IMR-90 (cell line): ENCODE measurements around the gene CTRB1. TPM values are rescaled to one million over a fixed set of nuclear protein-coding genes. Genes with fewer than 3 reads are reported as not detected.

ENCODE experiments used
- ATAC-seq: fragments of 200-7000 bp; cut with Tn5 transposase; 2 replicates; pipeline ENCODE4 v1.9.1; 2020; ENCODE audit warnings: low read depth, mild to moderate bottlenecking, moderate library complexity
- BruUV-seq: library from RNA; stranded (reverse); fragments of 400-500 nt; replicated peaks from 2 replicates; lab custom pipeline; 2021; lab: Mats Ljungman, UMichigan
- CTCF ChIA-PET: fragments of 300-600 bp; formaldehyde crosslinking; extraction: SDS; loops from one replicate; lab custom pipeline; 2021; ENCODE audit warnings: antibody characterized with exemption; lab: Yijun Ruan, JAX
- POLR2A ChIA-PET: fragments of 300-600 bp; sonication (Branson Sonifier 250); formaldehyde crosslinking; loops from one replicate; lab custom pipeline; 2022; ENCODE audit warnings: antibody characterized with exemption; ENCODE audit not compliant: unreplicated experiment; lab: Charles Lee
- DNase-seq: peaks from one replicate; pipeline ENCODE4 v3.0.0; 2013
- H2AFZ ChIP-seq: replicated peaks from 2 replicates; pipeline ENCODE3; 2013; ENCODE audit warnings: low read length, mild to moderate bottlenecking; ENCODE audit not compliant: poor library complexity
- H2AK5ac ChIP-seq: 2 replicates; pipeline ENCODE4 v1.6.1; 2013; ENCODE audit warnings: low read depth, low read length, inconsistent platforms
- H2AK9ac ChIP-seq: replicated peaks from 2 replicates; pipeline ENCODE3; 2013; ENCODE audit warnings: mild to moderate bottlenecking, low read depth, low read length, moderate library complexity; ENCODE audit not compliant: poor library complexity
- H2BK120ac ChIP-seq: 2 replicates; pipeline ENCODE4 v1.6.1; 2013; ENCODE audit warnings: low read depth, low read length, inconsistent platforms
- H2BK15ac ChIP-seq: 3 replicates; pipeline ENCODE4 v1.6.1; 2013; ENCODE audit warnings: low read depth, low read length, inconsistent platforms
- H2BK20ac ChIP-seq: 2 replicates; pipeline ENCODE4 v1.6.1; 2013; ENCODE audit warnings: low read depth, mild to moderate bottlenecking, inconsistent platforms, low read length, moderate library complexity
- H2BK5ac ChIP-seq: 2 replicates; pipeline ENCODE4 v1.6.1; 2013; ENCODE audit warnings: mild to moderate bottlenecking, low read depth, low read length, inconsistent platforms; ENCODE audit not compliant: poor library complexity, severe bottlenecking
- H3K14ac ChIP-seq: replicated peaks from 2 replicates; pipeline ENCODE4 v1.6.1; 2013; ENCODE audit warnings: low read depth, low read length, inconsistent platforms
- H3K18ac ChIP-seq: 2 replicates; pipeline ENCODE4 v1.6.1; 2013; ENCODE audit warnings: low read depth, low read length, control low read depth
- H3K23ac ChIP-seq: 2 replicates; pipeline ENCODE4 v1.6.1; 2013; ENCODE audit warnings: low read depth, low read length, inconsistent platforms
- H3K27ac ChIP-seq: 2 replicates; pipeline ENCODE4 v1.5.1; 2013; ENCODE audit warnings: mild to moderate bottlenecking, control low read depth, low read length; ENCODE audit not compliant: insufficient read depth
- H3K27me3 ChIP-seq: 2 replicates; pipeline ENCODE4 v1.6.1; 2013; ENCODE audit warnings: low read length; ENCODE audit not compliant: control insufficient read depth, insufficient read depth
- H3K36me3 ChIP-seq: 2 replicates; pipeline ENCODE4 v1.6.1; 2013; ENCODE audit warnings: low read length, mixed read lengths; ENCODE audit not compliant: control insufficient read depth, insufficient read depth
- H3K4ac ChIP-seq: 2 replicates; pipeline ENCODE4 v1.6.1; 2013; ENCODE audit warnings: low read depth, low read length, inconsistent platforms
- H3K4me1 ChIP-seq: 2 replicates; pipeline ENCODE4 v1.6.1; 2013; ENCODE audit warnings: low read length, mixed read lengths; ENCODE audit not compliant: control insufficient read depth, insufficient read depth
- H3K4me2 ChIP-seq: 2 replicates; pipeline ENCODE4 v1.6.1; 2013; ENCODE audit warnings: low read depth, mild to moderate bottlenecking, control low read depth, low read length, moderate library complexity
- H3K4me3 ChIP-seq: 2 replicates; pipeline ENCODE4 v1.5.1; 2013; ENCODE audit warnings: low read depth, mild to moderate bottlenecking, control low read depth, low read length, moderate library complexity; ENCODE audit not compliant: insufficient read depth
- H3K56ac ChIP-seq: 2 replicates; pipeline ENCODE4 v1.6.1; 2013; ENCODE audit warnings: low read length, inconsistent platforms; ENCODE audit not compliant: insufficient read depth; ENCODE audit errors: extremely low read depth
- H3K79me1 ChIP-seq, 2 experiments: 2 replicates each; pipeline ENCODE4 v1.6.1; 2013; ENCODE audit warnings: low read length in 2 of 2, inconsistent platforms in 1 of 2, low read depth in 1 of 2
- H3K9ac ChIP-seq: 2 replicates; pipeline ENCODE4 v1.6.1; 2013; ENCODE audit warnings: low read depth, low read length, control low read depth
- H3K9me1 ChIP-seq: 2 replicates; pipeline ENCODE4 v1.6.1; 2013; ENCODE audit warnings: low read length, inconsistent platforms; ENCODE audit not compliant: insufficient read depth
- H3K9me3 ChIP-seq: 2 replicates; pipeline ENCODE4 v1.6.1; 2013; ENCODE audit warnings: low read length; ENCODE audit not compliant: control insufficient read depth, insufficient read depth
- H4K20me1 ChIP-seq: 2 replicates; pipeline ENCODE4 v1.6.1; 2013; ENCODE audit warnings: low read length, inconsistent platforms; ENCODE audit not compliant: insufficient read depth
- H4K5ac ChIP-seq: 2 replicates; pipeline ENCODE4 v1.6.1; 2013; ENCODE audit warnings: mild to moderate bottlenecking, low read depth, low read length, control low read depth
- H4K8ac ChIP-seq, 2 experiments: 2 replicates each; pipeline ENCODE4 v1.6.1; 2013; ENCODE audit warnings: low read depth in 2 of 2, low read length in 2 of 2, control low read depth in 1 of 2, inconsistent platforms in 1 of 2
- H4K91ac ChIP-seq: 2 replicates; pipeline ENCODE4 v1.6.1; 2013; ENCODE audit warnings: low read depth, low read length, inconsistent platforms; ENCODE audit not compliant: insufficient read depth
- BHLHE40 ChIP-seq: fragments of 150-350 bp; IDR thresholded peaks from 2 replicates; pipeline ENCODE4 v1.6.1; 2016; ENCODE audit warnings: mild to moderate bottlenecking, low read depth, low read length
- CEBPB ChIP-seq: IDR thresholded peaks from 2 replicates; pipeline ENCODE4 v1.6.1; 2012; ENCODE audit warnings: low read depth, low read length, improper control_type of control experiment
- CHD1 ChIP-seq: IDR thresholded peaks from 2 replicates; pipeline ENCODE4 v1.6.1; 2012; ENCODE audit warnings: low read depth, low read length, improper control_type of control experiment
- FOS ChIP-seq: fragments of 150-350 bp; IDR thresholded peaks from 2 replicates; pipeline ENCODE4 v1.6.1; 2016; ENCODE audit warnings: low read depth, low read length
- MAFK ChIP-seq: IDR thresholded peaks from 2 replicates; pipeline ENCODE4 v1.6.1; 2012; ENCODE audit warnings: low read depth, low read length, improper control_type of control experiment
- MAZ ChIP-seq: IDR thresholded peaks from 2 replicates; pipeline ENCODE4 v1.6.1; 2012; ENCODE audit warnings: low read depth, mild to moderate bottlenecking, low read length, improper control_type of control experiment, moderate library complexity, borderline replicate concordance
- NFE2L2 ChIP-seq: fragments of 150-350 bp; IDR thresholded peaks from 2 replicates; pipeline ENCODE4 v1.6.1; 2016; ENCODE audit warnings: low read depth, mild to moderate bottlenecking, low read length
- POLR2A ChIP-seq: IDR thresholded peaks from 2 replicates; pipeline ENCODE4 v1.6.1; 2012; ENCODE audit warnings: mild to moderate bottlenecking, low read depth, low read length
- RAD21 ChIP-seq: IDR thresholded peaks from 2 replicates; pipeline ENCODE4 v1.6.1; 2012; ENCODE audit warnings: low read length, improper control_type of control experiment
- RCOR1 ChIP-seq: IDR thresholded peaks from 2 replicates; pipeline ENCODE4 v1.6.1; 2012; ENCODE audit warnings: mild to moderate bottlenecking, low read length, improper control_type of control experiment; ENCODE audit not compliant: insufficient replicate concordance
- SMC3 ChIP-seq: fragments of 150-350 bp; IDR thresholded peaks from 2 replicates; pipeline ENCODE4 v1.6.1; 2016; ENCODE audit warnings: low read depth, mild to moderate bottlenecking, antibody characterized with exemption, low read length, moderate library complexity
- WGBS, 2 experiments: methylation state at CpG; one replicate each; pipeline versions ENCODE4 v1.1.5 to v1.1.7; 2013; ENCODE audit warnings: missing lambda C conversion rate in 2 of 2; ENCODE audit not compliant: insufficient read length in 1 of 2; ENCODE audit errors: extremely low coverage in 2 of 2; 5-methylcytosine and 5-hydroxymethylcytosine counted together
- dilution Hi-C: fragments of 300-500 bp; cut with HindIII; formaldehyde crosslinking; loops from one replicate; pipeline ENCODE4 v1.14.3; 2018; ENCODE audit warnings: low sequenced_read_pairs; ENCODE audit not compliant: unreplicated experiment
- in situ Hi-C: fragments of 300-500 bp; cut with MboI; formaldehyde crosslinking; loops from 3 replicates; pipeline ENCODE4 v1.14.3; 2019; ENCODE audit warnings: low sequenced_read_pairs, inconsistent platforms, mixed read lengths
- intact Hi-C: fragments of 100-400 bp; cut with micrococcal nuclease; formaldehyde crosslinking; loops from 2 replicates; pipeline ENCODE4 v1.10.0; 2022
- polyA plus RNA-seq, 3 experiments: library from polyadenylated mRNA; depleted of rRNA; stranded (reverse); fragments of >200 nt; gene quantifications; 2 replicates each; pipeline ENCODE4 v1.2.3, GENCODE V29; 2012; ENCODE audit warnings: low replicate concordance in 1 of 3
- total RNA-seq: library from RNA; depleted of rRNA; stranded (reverse); fragments of >200 nt; gene quantifications from 2 replicates; pipeline ENCODE4 v1.2.3, GENCODE V29; 2012
- TF ChIP-seq, protein P1 (sequence below): conservative IDR thresholded peaks from 2 replicates; pipeline ENCODE4 v1.5.1; 2012; ENCODE audit warnings: mild to moderate bottlenecking, low read depth, low read length, improper control_type of control experiment
- TF ChIP-seq, protein P2 (sequence below): fragments of 150-350 bp; IDR thresholded peaks from 2 replicates; pipeline ENCODE4 v1.6.1; 2016; ENCODE audit warnings: low read depth, mild to moderate bottlenecking, low read length, moderate library complexity, borderline replicate concordance
- TF ChIP-seq, protein P3 (sequence below): fragments of 150-350 bp; IDR thresholded peaks from 2 replicates; pipeline ENCODE4 v1.6.1; 2017; ENCODE audit warnings: mild to moderate bottlenecking, antibody characterized with exemption, low read length, low read depth

Gene CTRB1
- total and polyA plus RNA-seq, 2 of the 4 experiments (the other 2 are of a cell fraction): not detected

DNA sequence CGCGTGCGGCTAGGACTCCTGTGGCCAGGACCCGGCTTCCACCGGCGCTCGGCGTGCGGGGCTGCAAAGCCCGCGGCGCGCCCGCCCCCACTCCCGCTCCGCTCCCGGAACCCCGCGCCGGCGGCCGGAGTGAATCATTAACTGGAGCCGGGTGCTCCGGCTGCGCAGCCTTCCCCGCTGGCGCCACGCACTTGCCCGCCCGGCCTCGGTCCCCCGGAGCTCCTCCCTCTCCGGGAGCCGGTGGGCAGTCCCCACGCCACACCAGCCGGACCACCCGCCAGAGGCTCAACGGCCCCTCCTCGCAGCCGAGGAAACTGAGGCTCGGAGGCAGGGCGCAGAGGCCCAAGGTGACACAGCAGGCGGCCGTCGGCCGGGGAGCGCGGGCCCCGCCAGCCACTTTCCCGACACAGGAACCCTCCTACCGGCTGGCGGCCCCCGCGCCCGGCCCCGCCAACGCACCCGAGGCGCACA, 32.1 kb downstream of the CTRB1 start:
- Histone ChIP-seq H3K4me3 (peak overlapping the region; percentile 70), H3K27me3 (no peaks in the 10 kb centered on the region), H3K9me3 (no peaks in the 10 kb centered on the region), H2BK120ac (peak overlapping the region; percentile 65; the same call in 1 of the 2 replicates), H3K79me1 (peaks cover 0 to 60% of the 10 kb centered on the region in 2 experiments; a peak in 3 of 4 replicates), H3K36me3 (peaks cover 5% of the 10 kb centered on the region; the same call in 1 of the 2 replicates), H4K91ac (peak overlapping the region; percentile 46; the same call in 1 of the 2 replicates), H3K56ac (peak overlapping the region; percentile 66), H3K14ac (peak overlapping the region; percentile 82; the same call in 1 of the 2 replicates), H2BK20ac (no peak overlapping the region), H3K4me1 (peaks cover 76% of the 10 kb centered on the region), H3K4me2 (peak overlapping the region; percentile 86), H3K4ac (peak overlapping the region; percentile 85), H2AFZ (peak overlapping the region; percentile 71), H4K20me1 (peaks cover 81% of the 10 kb centered on the region), H3K23ac (peak overlapping the region; percentile 91), H2BK15ac (no peak overlapping the region; the same call in 2 of the 3 replicates), H4K8ac (peak overlapping the region; percentile 27 to 51; a peak in 1 of 4 replicates), H3K18ac (peak overlapping the region; percentile 19; the same call in 1 of the 2 replicates), H3K27ac (peak overlapping the region; percentile 93), H2AK9ac (peak overlapping the region; percentile 90), H3K9me1 (peaks cover 39% of the 10 kb centered on the region), H3K9ac (peak overlapping the region; percentile 96), H4K5ac (no peak overlapping the region), H2BK5ac (peak overlapping the region; percentile 87), H2AK5ac (peak overlapping the region; percentile 74; the same call in 1 of the 2 replicates)
- dilution Hi-C loops (no loop called here), in situ Hi-C loops (no loop called here), intact Hi-C loops (loop anchor here (5.0 kb wide), 1 partner anchor 131 kb away; no protein-coding TSS in a partner anchor)
- ChIA-PET CTCF (interaction anchor here (0.8 to 1.2 kb wide), 2 partner anchors 17 to 55 kb away, joined by 3 to 4 read pairs; no protein-coding TSS in a partner anchor), POLR2A (interaction anchor here (0.7 kb wide), 1 partner anchor 14 kb away, joined by 21 read pairs; no protein-coding TSS in a partner anchor)
- WGBS, 2 experiments: 0% methylated on average over 43 of the region's 59 CpGs; no CpG with 5 or more reads in 1 of the 2 experiments
- peak; percentile 1 for ATAC-seq
- BruUV-seq: no TSS peak
- DNase-seq: no peak
- TF ChIP-seq BHLHE40 (no peak), RAD21 (no peak), RCOR1 (no peak), FOS (no peak), MAZ (peak; percentile 53; the same call in 1 of the 2 replicates), CHD1 (no peak), MAFK (no peak), POLR2A (peak; percentile 49; the same call in 1 of the 2 replicates), NFE2L2 (no peak), SMC3 (no peak), CEBPB (no peak)
- TF ChIP-seq, protein P1, sequence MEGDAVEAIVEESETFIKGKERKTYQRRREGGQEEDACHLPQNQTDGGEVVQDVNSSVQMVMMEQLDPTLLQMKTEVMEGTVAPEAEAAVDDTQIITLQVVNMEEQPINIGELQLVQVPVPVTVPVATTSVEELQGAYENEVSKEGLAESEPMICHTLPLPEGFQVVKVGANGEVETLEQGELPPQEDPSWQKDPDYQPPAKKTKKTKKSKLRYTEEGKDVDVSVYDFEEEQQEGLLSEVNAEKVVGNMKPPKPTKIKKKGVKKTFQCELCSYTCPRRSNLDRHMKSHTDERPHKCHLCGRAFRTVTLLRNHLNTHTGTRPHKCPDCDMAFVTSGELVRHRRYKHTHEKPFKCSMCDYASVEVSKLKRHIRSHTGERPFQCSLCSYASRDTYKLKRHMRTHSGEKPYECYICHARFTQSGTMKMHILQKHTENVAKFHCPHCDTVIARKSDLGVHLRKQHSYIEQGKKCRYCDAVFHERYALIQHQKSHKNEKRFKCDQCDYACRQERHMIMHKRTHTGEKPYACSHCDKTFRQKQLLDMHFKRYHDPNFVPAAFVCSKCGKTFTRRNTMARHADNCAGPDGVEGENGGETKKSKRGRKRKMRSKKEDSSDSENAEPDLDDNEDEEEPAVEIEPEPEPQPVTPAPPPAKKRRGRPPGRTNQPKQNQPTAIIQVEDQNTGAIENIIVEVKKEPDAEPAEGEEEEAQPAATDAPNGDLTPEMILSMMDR: no peak
- TF ChIP-seq, protein P2, sequence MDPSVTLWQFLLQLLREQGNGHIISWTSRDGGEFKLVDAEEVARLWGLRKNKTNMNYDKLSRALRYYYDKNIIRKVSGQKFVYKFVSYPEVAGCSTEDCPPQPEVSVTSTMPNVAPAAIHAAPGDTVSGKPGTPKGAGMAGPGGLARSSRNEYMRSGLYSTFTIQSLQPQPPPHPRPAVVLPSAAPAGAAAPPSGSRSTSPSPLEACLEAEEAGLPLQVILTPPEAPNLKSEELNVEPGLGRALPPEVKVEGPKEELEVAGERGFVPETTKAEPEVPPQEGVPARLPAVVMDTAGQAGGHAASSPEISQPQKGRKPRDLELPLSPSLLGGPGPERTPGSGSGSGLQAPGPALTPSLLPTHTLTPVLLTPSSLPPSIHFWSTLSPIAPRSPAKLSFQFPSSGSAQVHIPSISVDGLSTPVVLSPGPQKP: no peak
- TF ChIP-seq, protein P3, sequence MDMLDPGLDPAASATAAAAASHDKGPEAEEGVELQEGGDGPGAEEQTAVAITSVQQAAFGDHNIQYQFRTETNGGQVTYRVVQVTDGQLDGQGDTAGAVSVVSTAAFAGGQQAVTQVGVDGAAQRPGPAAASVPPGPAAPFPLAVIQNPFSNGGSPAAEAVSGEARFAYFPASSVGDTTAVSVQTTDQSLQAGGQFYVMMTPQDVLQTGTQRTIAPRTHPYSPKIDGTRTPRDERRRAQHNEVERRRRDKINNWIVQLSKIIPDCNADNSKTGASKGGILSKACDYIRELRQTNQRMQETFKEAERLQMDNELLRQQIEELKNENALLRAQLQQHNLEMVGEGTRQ: no peak
